ENCODE measurements around the gene FOXI1. TPM values are rescaled to one million over a fixed set of nuclear protein-coding genes. Genes with fewer than 3 reads are reported as not detected.
"Not testable (repeated sequence)": the region's sequence is repeated elsewhere in the genome, so short reads cannot be mapped to it uniquely, and the experiment has no call there.

The FOXI1 gene
- total RNA-seq, 1 experiment from 2014 or later = 0.44 TPM

GRCh38 chr5:170138273-170138672 lies 32.6 kb downstream of the FOXI1 start:
- in situ Hi-C loops (cut with HindIII; ENCODE audit: low pct_unique_long_range_greater_than_20kb, low sequenced_read_pairs) (no loop called here), intact Hi-C loops (cut with micrococcal nuclease; ENCODE audit: unreplicated experiment) (no loop called here)
- CTCF ChIA-PET = no interaction called here
- DNase-seq (ENCODE audit: low read depth, low spot score) (no peak), ATAC-seq (no peak)
- POLR2A ChIA-PET = interaction anchor here (0.6 kb wide), 2 partner anchors 15 to 340 kb away, joined by 3 to 14 read pairs; no protein-coding TSS in a partner anchor
- Histone ChIP-seq H3K27ac (ENCODE audit: low read length) (peak overlapping the region; percentile 64; the same call in 1 of the 2 replicates), H3K4me3 (ENCODE audit: low read depth in 2 of 2, low read length in 2 of 2) (no peak overlapping the region), H3K36me3 (ENCODE audit: control insufficient read depth, insufficient read depth, low read length) (no peaks in the 10 kb centered on the region), H3K4me1 (ENCODE audit: control insufficient read depth, insufficient read depth, low read length) (no peaks in the 10 kb centered on the region; the same call in 1 of the 2 replicates), H3K27me3 (ENCODE audit: control insufficient read depth, insufficient read depth, low read length) (no peaks in the 10 kb centered on the region), H3K9me3 (ENCODE audit: control insufficient read depth, insufficient read depth, low read depth, low read length) (no peaks in the 10 kb centered on the region)
- BruUV-seq (replicated peaks) = no TSS peak
- TF ChIP-seq POLR2AphosphoS5 (IDR thresholded peaks at IDR 0.05; ENCODE audit: low read depth, low read length) = no peak
- TF ChIP-seq, protein P1, sequence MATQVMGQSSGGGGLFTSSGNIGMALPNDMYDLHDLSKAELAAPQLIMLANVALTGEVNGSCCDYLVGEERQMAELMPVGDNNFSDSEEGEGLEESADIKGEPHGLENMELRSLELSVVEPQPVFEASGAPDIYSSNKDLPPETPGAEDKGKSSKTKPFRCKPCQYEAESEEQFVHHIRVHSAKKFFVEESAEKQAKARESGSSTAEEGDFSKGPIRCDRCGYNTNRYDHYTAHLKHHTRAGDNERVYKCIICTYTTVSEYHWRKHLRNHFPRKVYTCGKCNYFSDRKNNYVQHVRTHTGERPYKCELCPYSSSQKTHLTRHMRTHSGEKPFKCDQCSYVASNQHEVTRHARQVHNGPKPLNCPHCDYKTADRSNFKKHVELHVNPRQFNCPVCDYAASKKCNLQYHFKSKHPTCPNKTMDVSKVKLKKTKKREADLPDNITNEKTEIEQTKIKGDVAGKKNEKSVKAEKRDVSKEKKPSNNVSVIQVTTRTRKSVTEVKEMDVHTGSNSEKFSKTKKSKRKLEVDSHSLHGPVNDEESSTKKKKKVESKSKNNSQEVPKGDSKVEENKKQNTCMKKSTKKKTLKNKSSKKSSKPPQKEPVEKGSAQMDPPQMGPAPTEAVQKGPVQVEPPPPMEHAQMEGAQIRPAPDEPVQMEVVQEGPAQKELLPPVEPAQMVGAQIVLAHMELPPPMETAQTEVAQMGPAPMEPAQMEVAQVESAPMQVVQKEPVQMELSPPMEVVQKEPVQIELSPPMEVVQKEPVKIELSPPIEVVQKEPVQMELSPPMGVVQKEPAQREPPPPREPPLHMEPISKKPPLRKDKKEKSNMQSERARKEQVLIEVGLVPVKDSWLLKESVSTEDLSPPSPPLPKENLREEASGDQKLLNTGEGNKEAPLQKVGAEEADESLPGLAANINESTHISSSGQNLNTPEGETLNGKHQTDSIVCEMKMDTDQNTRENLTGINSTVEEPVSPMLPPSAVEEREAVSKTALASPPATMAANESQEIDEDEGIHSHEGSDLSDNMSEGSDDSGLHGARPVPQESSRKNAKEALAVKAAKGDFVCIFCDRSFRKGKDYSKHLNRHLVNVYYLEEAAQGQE (IDR thresholded peaks at IDR 0.05; ENCODE audit: insufficient read depth in 1 of 2, low read depth in 2 of 2, low read length in 1 of 2) = no peak

GRCh38 chr5:170139786-170140335 lies 34.2 kb downstream of the FOXI1 start:
- H3K4me3 ChIP-seq (ENCODE audit: low read depth in 2 of 2, low read length in 2 of 2) = no peak overlapping the region
- H3K36me3 ChIP-seq (ENCODE audit: control insufficient read depth, insufficient read depth, low read length) = no peaks in the 10 kb centered on the region
- H3K27me3 ChIP-seq (ENCODE audit: control insufficient read depth, insufficient read depth, low read length) = no peaks in the 10 kb centered on the region
- no TSS peak for BruUV-seq (replicated peaks)
- TF ChIP-seq SIN3A (IDR thresholded peaks at IDR 0.05; ENCODE audit: borderline replicate concordance, insufficient read depth, low read depth, low read length) = no peak
- no peak for TF ChIP-seq CTCF (IDR thresholded peaks at IDR 0.05)
- no peak for TF ChIP-seq POLR2AphosphoS5 (IDR thresholded peaks at IDR 0.05; ENCODE audit: low read depth, low read length)
- no peak for TF ChIP-seq TCF7L2 (IDR thresholded peaks at IDR 0.05; ENCODE audit: low read depth, low read length)
- TF ChIP-seq, protein P1 (IDR thresholded peaks at IDR 0.05; ENCODE audit: insufficient read depth in 1 of 2, low read depth in 2 of 2, low read length in 1 of 2) = no peak
- ATAC-seq (no peak), DNase-seq (ENCODE audit: low read depth, low spot score) (no peak)
- intact Hi-C loops (cut with micrococcal nuclease; ENCODE audit: unreplicated experiment) = no loop called here
- H3K4me1 ChIP-seq (ENCODE audit: control insufficient read depth, insufficient read depth, low read length) = no peaks in the 10 kb centered on the region
- peak overlapping the region; percentile 64; the same call in 1 of the 2 replicates for H3K27ac ChIP-seq (ENCODE audit: low read length)
- H3K9me3 ChIP-seq (ENCODE audit: control insufficient read depth, insufficient read depth, low read depth, low read length) = no peaks in the 10 kb centered on the region
- ChIA-PET POLR2A (no interaction called here), CTCF (no interaction called here)
- in situ Hi-C loops (cut with HindIII; ENCODE audit: low pct_unique_long_range_greater_than_20kb, low sequenced_read_pairs) = no loop called here

GRCh38 chr5:170141196-170141595 lies 35.5 kb downstream of the FOXI1 start:
- DNase-seq (ENCODE audit: low read depth, low spot score); H3K27me3 ChIP-seq (ENCODE audit: control insufficient read depth, insufficient read depth, low read length); H3K9me3 ChIP-seq (ENCODE audit: control insufficient read depth, insufficient read depth, low read depth, low read length); CTCF ChIA-PET; H3K27ac ChIP-seq (ENCODE audit: low read length); H3K4me1 ChIP-seq (ENCODE audit: control insufficient read depth, insufficient read depth, low read length); H3K4me3 ChIP-seq (ENCODE audit: low read depth in 2 of 2, low read length in 2 of 2); in situ Hi-C loops (cut with HindIII; ENCODE audit: low pct_unique_long_range_greater_than_20kb, low sequenced_read_pairs); intact Hi-C loops (cut with micrococcal nuclease; ENCODE audit: unreplicated experiment); H3K36me3 ChIP-seq (ENCODE audit: control insufficient read depth, insufficient read depth, low read length); ATAC-seq; POLR2A ChIA-PET; BruUV-seq (replicated peaks): not testable (repeated sequence)

Data from Panc1 (cell line).